Pancreas (tissue), 10 donors: ENCODE measurements around the gene TCF7L2. TPM values are rescaled to one million over a fixed set of nuclear protein-coding genes. Genes with fewer than 3 reads are reported as not detected.
"Not testable (repeated sequence)": the region's sequence is repeated elsewhere in the genome, so short reads cannot be mapped to it uniquely, and the experiment has no call there.

Experiments
- ATAC-seq, 4 donors: fragments of 200-7000 bp; cut with Tn5 transposase; one replicate each; pipeline versions ENCODE4 v1.8.0 to v1.9.1; 2020; ENCODE audit warnings: mild to moderate bottlenecking in 4 of 4, moderate library complexity in 4 of 4
- DNase-seq, 6 donors: peaks; one replicate each; pipeline ENCODE4 v3.0.0-alpha.2; 2020
- FAIRE-seq: peaks from 2 replicates; lab custom pipeline; 2012; peaks lifted over from hg19 to GRCh38; lab: Jason Lieb, UNC
- H3K27ac ChIP-seq, 4 donors: fragments of 200-600 bp; sonication (generic); 1 replicate in 3 of 4; 2 replicates in 1 of 4; pipeline versions ENCODE4 v1.5.0 to v1.8.0; 2020
- H3K27me3 ChIP-seq, 4 donors: fragments of 200-600 bp; one replicate each; pipeline ENCODE4 v1.8.0; 2021
- H3K36me3 ChIP-seq, 3 donors: fragments of 200-600 bp; sonication (generic) in 1 of 3; one replicate each; pipeline versions ENCODE4 v1.5.0 to v1.8.0; 2020 to 2021
- H3K4me1 ChIP-seq, 3 donors: fragments of 200-600 bp; one replicate each; pipeline ENCODE4 v1.8.0; 2021
- H3K4me3 ChIP-seq, 4 donors: fragments of 200-600 bp; sonication (generic) in 2 of 4; one replicate each; pipeline versions ENCODE4 v1.5.0 to v1.8.0; 2020 to 2021
- H3K9me3 ChIP-seq, 4 donors: fragments of 200-600 bp; one replicate each; pipeline ENCODE4 v1.8.0; 2021
- WGBS, 2 donors: extraction: QIAGEN DNeasy Blood & Tissue Kit; methylation state at CpG; one replicate each; pipeline ENCODE4 v1.1.7; 2013; 5-methylcytosine and 5-hydroxymethylcytosine counted together
- intact Hi-C, 3 donors: fragments of 100-400 bp; cut with DNase I; formaldehyde crosslinking; loops; one replicate each; pipeline versions ENCODE4 v1.11.1 to v1.14.2; 2022
- polyA plus RNA-seq, 2 donors: library from polyadenylated mRNA; stranded (reverse); fragments of 200-250 nt; gene quantifications; one replicate each; pipeline ENCODE4 v1.2.3, GENCODE V29; 2013
- total RNA-seq, 6 donors: library from RNA; stranded (reverse); fragmentation: NEBNext Ultra II Directional in 4 of 6; extraction: Animal tissue kit (Norgen Biotek cat#: 25700) in 4 of 6; gene quantifications; one replicate each; pipeline versions ENCODE4 v1.2.1 to v1.2.4, GENCODE V29; 2021 to 2023
- TF ChIP-seq, protein P1 (sequence below), 4 donors: fragments of 200-600 bp; sonication (generic) in 3 of 4; IDR thresholded peaks; one replicate each; pipeline versions ENCODE4 v1.5.0 to v1.8.0; 2021; ENCODE audit warnings: antibody characterized with exemption in 4 of 4
- donor health status: healthy with polysubstance abuse.
- donor health status: DM: no; HTN: no; CAD: no; lungs with moderate emphysema.
- donor health status: DM: no; HTN: no; CAD: no.
- donor health status: control.
- donor health status: control.
- donor health status: Bipolar disorder and iron deficiency.
- donor health status: DM: yes; HTN: yes; CAD: no.
- donor health status: DM: no; HTN: no; CAD: no.
- donor health status: DM: no; HTN: no; CAD: no.
- donor health status: DM: yes; HTN: yes; CAD: no.

Gene TCF7L2
- total and polyA plus RNA-seq, 8 donors = 7.9 to 22.3 (median 11.6) TPM

DNA sequence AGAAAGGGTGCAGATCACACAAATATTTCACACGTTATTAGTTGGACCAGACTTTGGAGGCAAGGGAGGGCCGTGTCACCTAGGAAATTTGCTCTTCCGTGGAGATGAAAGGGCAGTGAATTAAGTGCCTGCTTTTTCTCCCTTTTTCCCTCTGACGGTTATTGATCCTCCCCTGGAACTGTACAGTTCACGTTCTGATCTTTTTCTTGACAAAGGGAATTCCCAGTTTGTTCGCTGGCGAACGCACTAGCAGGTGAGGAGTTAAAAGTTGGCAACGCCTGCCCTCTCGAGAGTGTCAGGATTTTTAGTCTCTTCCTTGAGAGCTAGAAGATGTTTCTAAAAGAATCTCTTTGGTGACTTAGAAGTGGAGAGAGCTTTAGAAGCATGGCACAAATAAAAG lies 111.5 kb downstream of the TCF7L2 start:
- no peak overlapping the region for H3K27ac ChIP-seq
- H3K36me3 ChIP-seq = no peaks in the 10 kb centered on the region
- ATAC-seq (no peak), FAIRE-seq (no peak), DNase-seq (no peak)
- intact Hi-C loops = no loop called here
- no peak overlapping the region for H3K4me3 ChIP-seq
- TF ChIP-seq, protein P1, sequence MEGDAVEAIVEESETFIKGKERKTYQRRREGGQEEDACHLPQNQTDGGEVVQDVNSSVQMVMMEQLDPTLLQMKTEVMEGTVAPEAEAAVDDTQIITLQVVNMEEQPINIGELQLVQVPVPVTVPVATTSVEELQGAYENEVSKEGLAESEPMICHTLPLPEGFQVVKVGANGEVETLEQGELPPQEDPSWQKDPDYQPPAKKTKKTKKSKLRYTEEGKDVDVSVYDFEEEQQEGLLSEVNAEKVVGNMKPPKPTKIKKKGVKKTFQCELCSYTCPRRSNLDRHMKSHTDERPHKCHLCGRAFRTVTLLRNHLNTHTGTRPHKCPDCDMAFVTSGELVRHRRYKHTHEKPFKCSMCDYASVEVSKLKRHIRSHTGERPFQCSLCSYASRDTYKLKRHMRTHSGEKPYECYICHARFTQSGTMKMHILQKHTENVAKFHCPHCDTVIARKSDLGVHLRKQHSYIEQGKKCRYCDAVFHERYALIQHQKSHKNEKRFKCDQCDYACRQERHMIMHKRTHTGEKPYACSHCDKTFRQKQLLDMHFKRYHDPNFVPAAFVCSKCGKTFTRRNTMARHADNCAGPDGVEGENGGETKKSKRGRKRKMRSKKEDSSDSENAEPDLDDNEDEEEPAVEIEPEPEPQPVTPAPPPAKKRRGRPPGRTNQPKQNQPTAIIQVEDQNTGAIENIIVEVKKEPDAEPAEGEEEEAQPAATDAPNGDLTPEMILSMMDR (IDR thresholded peaks at IDR 0.05) = no peak
- no peaks in the 10 kb centered on the region for H3K9me3 ChIP-seq
- 58 to 60% methylated on average over 10 of the region's 10 CpGs for WGBS, 2 donors
- H3K27me3 ChIP-seq = no peaks in the 10 kb centered on the region
- H3K4me1 ChIP-seq = peaks cover 18 to 40% (median 20%) of the 10 kb centered on the region in 3 donors

DNA sequence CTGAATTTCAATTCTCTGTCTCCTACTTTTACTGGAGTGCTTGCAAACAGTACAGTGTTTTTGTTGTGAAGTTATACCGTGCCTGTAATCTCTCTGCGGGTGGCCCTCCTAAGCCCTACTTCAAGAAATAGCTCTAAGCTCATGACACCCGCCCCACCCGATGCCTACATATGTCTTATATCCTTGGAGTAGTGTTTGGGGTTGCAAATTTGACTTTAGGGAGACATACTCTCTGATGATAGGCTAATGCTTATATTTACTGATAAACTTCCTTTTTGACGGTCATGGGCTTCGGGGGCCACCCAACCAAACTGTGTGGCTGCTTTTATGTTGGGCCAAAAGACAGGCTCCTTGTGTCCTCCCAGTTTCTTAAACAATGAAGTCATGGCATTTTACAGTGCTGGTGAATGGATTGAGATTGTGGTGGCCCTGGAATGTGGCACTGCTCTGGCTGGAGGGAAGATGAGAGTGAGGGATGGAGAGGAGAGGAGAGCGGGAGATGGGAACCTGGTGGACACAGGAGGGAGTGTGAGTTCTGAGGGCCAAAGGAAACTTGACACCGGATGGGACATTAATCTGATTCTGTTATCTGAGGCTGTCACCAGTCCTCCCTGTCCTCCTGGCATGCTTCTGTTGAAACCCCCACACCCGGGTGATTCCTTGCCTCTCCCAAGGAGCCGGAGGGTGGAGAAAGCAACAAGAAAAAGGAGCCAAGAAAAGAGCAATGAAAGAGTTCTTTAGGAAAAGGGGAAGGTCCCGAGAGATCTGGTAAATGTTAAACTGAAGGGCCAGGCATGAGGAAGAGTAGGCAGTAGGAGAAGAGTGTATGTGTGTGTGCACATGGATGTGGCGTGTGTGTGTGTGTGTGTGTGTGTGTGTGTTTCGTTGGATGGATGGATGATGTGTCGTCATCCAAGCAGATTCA lies 113.3 kb downstream of the TCF7L2 start:
- Histone ChIP-seq H3K27ac (no peak overlapping the region), H3K4me1 (peaks cover 25 to 52% (median 35%) of the 10 kb centered on the region in 3 donors), H3K9me3 (no peaks in the 10 kb centered on the region), H3K27me3 (no peaks in the 10 kb centered on the region), H3K36me3 (no peaks in the 10 kb centered on the region), H3K4me3 (no peak overlapping the region)
- no peak for DNase-seq
- 79 to 80% methylated on average over 14 of the region's 14 CpGs for WGBS, 2 donors
- no peak for ATAC-seq
- intact Hi-C loops = no loop called here
- no peak for FAIRE-seq
- TF ChIP-seq, protein P1 (IDR thresholded peaks at IDR 0.05) = no peak

DNA sequence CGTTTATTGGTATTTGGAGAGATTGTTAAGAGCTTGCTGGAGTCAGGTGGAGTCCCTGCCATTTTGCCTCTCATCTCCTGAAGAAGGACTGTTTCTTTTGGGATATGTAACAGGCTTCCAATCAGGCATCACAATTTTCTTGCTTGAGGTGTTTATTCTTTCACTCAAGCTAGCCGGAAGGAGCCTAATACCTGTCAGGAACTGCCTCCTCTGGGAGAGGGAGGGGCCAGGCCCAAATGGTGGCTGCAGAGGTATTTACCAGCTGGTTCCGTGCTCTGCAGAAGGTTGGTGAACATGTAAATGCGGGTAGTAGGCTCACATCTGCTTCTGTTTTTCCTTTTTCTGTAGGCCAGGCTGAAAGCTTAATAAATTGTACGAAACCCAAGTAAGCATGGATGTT lies 114.0 kb downstream of the TCF7L2 start:
- no peaks in the 10 kb centered on the region for H3K9me3 ChIP-seq
- H3K27me3 ChIP-seq = no peaks in the 10 kb centered on the region
- DNase-seq (no peak), FAIRE-seq (no peak), ATAC-seq (no peak)
- TF ChIP-seq, protein P1 (IDR thresholded peaks at IDR 0.05) = no peak
- no peak overlapping the region for H3K27ac ChIP-seq
- peaks cover 25 to 45% (median 32%) of the 10 kb centered on the region in 3 donors for H3K4me1 ChIP-seq
- no peak overlapping the region for H3K4me3 ChIP-seq
- H3K36me3 ChIP-seq = no peaks in the 10 kb centered on the region
- WGBS, 2 donors = 87 to 90% methylated on average over 5 of the region's 5 CpGs
- intact Hi-C loops = no loop called here

DNA sequence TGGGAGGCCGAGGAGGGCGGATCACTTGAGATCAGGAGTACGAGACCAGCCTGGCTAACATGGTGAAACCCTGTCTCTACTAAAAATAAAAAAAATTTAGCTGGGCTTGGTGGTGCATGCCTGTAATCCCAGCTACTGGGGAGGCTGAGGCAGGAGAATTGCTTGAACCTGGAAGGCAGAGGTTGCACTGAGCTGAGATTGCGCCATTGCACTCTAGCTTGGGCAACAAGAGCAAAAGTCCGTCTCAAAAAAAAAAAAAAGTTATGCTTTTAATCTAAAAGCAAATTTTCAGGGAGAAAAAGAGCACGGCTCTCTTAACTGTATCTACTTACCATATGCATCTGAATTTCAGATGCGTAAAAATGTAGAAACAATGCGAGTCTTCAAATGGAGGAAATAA lies 116.1 kb downstream of the TCF7L2 start:
- H3K4me3 ChIP-seq, DNase-seq, intact Hi-C loops, H3K27me3 ChIP-seq, H3K27ac ChIP-seq, FAIRE-seq, H3K9me3 ChIP-seq, ATAC-seq, H3K36me3 ChIP-seq: not testable (repeated sequence)
- 98% methylated on average over 8 of the region's 8 CpGs for WGBS, 2 donors
- H3K4me1 ChIP-seq = peaks cover 14 to 29% (median 21%) of the 10 kb centered on the region in 3 donors

DNA sequence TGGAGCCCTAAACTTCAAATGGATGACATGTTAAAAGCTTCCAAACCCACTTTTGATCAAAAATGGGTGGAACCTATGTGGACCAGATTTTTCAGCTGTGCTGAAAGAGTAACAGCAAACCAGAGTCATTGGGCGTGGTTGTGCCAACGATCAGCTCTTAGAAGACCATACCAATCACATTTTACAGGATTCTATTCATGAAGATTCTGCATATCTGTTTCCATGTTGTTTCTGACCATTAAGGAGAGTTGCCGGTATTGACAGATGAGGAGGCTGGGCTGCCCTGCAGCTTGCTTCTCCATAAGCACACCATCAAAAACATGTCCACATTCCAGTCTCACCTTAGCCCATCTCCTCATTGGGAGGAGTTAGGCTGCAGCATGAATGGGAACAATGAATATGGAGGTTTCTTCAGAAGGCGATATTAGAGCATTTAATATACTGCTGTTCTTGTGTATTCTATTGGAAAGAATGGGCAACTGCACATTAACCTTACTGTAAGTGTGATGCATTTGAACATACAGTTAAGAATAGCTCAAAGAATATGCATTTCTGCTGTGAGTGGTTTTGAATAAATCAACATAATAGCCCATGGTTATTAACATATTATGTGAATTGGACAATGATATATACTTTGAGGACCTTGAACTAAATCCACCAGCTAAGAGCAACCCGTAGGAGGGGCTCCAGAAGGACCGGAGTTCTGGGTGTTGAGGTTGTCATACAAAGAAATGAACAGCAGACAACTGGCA lies 116.7 kb downstream of the TCF7L2 start:
- Histone ChIP-seq H3K27ac (peak overlapping the region in 2 of 4 donors; percentile 16 to 33), H3K36me3 (no peaks in the 10 kb centered on the region), H3K27me3 (no peaks in the 10 kb centered on the region), H3K4me1 (peaks cover 14 to 30% (median 28%) of the 10 kb centered on the region in 3 donors), H3K9me3 (no peaks in the 10 kb centered on the region), H3K4me3 (no peak overlapping the region)
- no peak for ATAC-seq
- TF ChIP-seq, protein P1 (IDR thresholded peaks at IDR 0.05) = no peak
- intact Hi-C loops = no loop called here
- FAIRE-seq = no peak
- DNase-seq = no peak
- 68% methylated on average over 6 of the region's 6 CpGs for WGBS, 2 donors
